DOHH2 (cell line): ENCODE data around the gene OTOL1.
"Not testable (repeated sequence)": the region's sequence is repeated elsewhere in the genome, so short reads cannot be mapped to it uniquely, and the experiment has no call there.

Experiments
- H3F3A ChIP-seq: fragments of 200-600 bp; sonication (generic), shearing (Covaris generic); 2 replicates; pipeline ENCODE4 v1.6.0; 2016; ENCODE audit warnings: antibody characterized with exemption, mild to moderate bottlenecking; ENCODE audit not compliant: control insufficient read depth, insufficient read depth
- H3K27ac ChIP-seq: fragments of 200-600 bp; sonication (generic); 2 replicates; pipeline ENCODE4 v1.5.1; 2014; ENCODE audit warnings: low read depth, mild to moderate bottlenecking, low read length, moderate library complexity
- H3K27me3 ChIP-seq: fragments of 200-600 bp; sonication (generic); 2 replicates; pipeline ENCODE4 v1.6.1; 2014; ENCODE audit warnings: mild to moderate bottlenecking, low read length, mixed read lengths; ENCODE audit not compliant: control insufficient read depth
- H3K36me3 ChIP-seq: fragments of 200-600 bp; sonication (generic); 2 replicates; pipeline ENCODE4 v1.6.1; 2014; ENCODE audit warnings: mild to moderate bottlenecking, low read length, moderate library complexity, mixed read lengths; ENCODE audit not compliant: control insufficient read depth
- H3K4me1 ChIP-seq: fragments of 200-600 bp; sonication (generic); 2 replicates; pipeline ENCODE4 v1.6.1; 2014; ENCODE audit warnings: mild to moderate bottlenecking, low read length, mixed read lengths; ENCODE audit not compliant: control insufficient read depth
- H3K4me2 ChIP-seq: fragments of 200-600 bp; sonication (generic); 2 replicates; pipeline ENCODE4 v1.6.0; 2014; ENCODE audit warnings: mild to moderate bottlenecking, low read length, moderate library complexity
- H3K4me3 ChIP-seq: fragments of 200-600 bp; sonication (generic); 2 replicates; pipeline ENCODE4 v1.5.1; 2014; ENCODE audit warnings: mild to moderate bottlenecking, low read length, mixed read lengths
- H3K79me2 ChIP-seq: fragments of 200-600 bp; sonication (generic); 2 replicates; pipeline ENCODE4 v1.6.1; 2014; ENCODE audit warnings: mild to moderate bottlenecking, low read length, mixed read lengths; ENCODE audit not compliant: control insufficient read depth
- H3K9me2 ChIP-seq: fragments of 200-600 bp; sonication (generic); replicated peaks from 2 replicates; pipeline ENCODE4 v1.6.1; 2014; ENCODE audit warnings: mild to moderate bottlenecking, low read length, mixed read lengths; ENCODE audit not compliant: control insufficient read depth
- H3K9me3 ChIP-seq: fragments of 200-600 bp; sonication (generic); 2 replicates; pipeline ENCODE4 v1.6.1; 2014; ENCODE audit warnings: antibody characterized with exemption, low read length, mixed read lengths; ENCODE audit not compliant: control insufficient read depth, insufficient read depth
- H4K20me1 ChIP-seq: fragments of 200-600 bp; sonication (generic); 2 replicates; pipeline ENCODE4 v1.6.0; 2014; ENCODE audit warnings: low read depth, mild to moderate bottlenecking, antibody characterized with exemption, low read length, moderate library complexity; ENCODE audit not compliant: control insufficient read depth, insufficient read depth
- CTCF ChIP-seq: fragments of 200-600 bp; sonication (generic); IDR thresholded peaks from one replicate; pipeline ENCODE4 v1.5.1; 2014; ENCODE audit warnings: antibody characterized with exemption, mild to moderate bottlenecking, low read depth, low read length; ENCODE audit not compliant: poor library complexity, severe bottlenecking
- EZH2phosphoT487 ChIP-seq: fragments of 200-600 bp; sonication (generic); IDR thresholded peaks from 2 replicates; pipeline ENCODE4 v1.6.1; 2017; ENCODE audit warnings: borderline replicate concordance, mild to moderate bottlenecking, antibody characterized with exemption, low read length, moderate library complexity, mixed read lengths

Gene OTOL1

DNA sequence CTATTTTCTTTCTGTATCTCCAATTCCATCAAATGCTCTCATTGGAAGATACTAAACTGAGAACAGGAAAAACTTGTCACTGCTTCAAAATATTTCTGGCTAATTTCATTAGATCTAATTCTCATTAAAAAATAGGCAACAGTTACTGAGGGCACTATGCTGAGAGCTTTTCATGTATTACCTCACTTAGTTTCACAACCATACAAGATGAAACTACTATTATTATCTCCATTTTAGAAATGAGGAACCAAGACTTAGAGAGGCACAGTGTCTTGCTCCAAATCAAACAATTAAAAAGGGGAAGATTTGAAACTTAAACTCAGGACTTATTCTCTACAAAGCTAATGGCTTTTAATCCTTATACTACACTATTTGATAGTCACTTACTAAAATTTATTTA lies 7.2 kb upstream of the OTOL1 start:
- Histone ChIP-seq H3K9me3 (no peaks in the 10 kb centered on the region), H3K4me1 (peaks cover 7% of the 10 kb centered on the region), H3K9me2 (no peaks in the 10 kb centered on the region), H3K79me2 (no peaks in the 10 kb centered on the region), H3K27ac (no peak overlapping the region), H3K27me3 (peaks cover 3% of the 10 kb centered on the region), H3K36me3 (no peaks in the 10 kb centered on the region), H4K20me1 (no peaks in the 10 kb centered on the region), H3F3A (no peaks in the 10 kb centered on the region), H3K4me3 (no peak overlapping the region), H3K4me2 (no peak overlapping the region)
- TF ChIP-seq EZH2phosphoT487 (no peak), CTCF (no peak)

- H3K4me3 ChIP-seq, H3K4me1 ChIP-seq, H3K27me3 ChIP-seq, H3K79me2 ChIP-seq, H3K4me2 ChIP-seq, H4K20me1 ChIP-seq, H3K36me3 ChIP-seq, H3F3A ChIP-seq, H3K9me3 ChIP-seq, H3K9me2 ChIP-seq, H3K27ac ChIP-seq: not testable (repeated sequence)
Measured at GRCh38 chr3:161490845-161491244, 5.8 kb upstream of the OTOL1 start.

GRCh38 chr3:161498259-161498921 lies 1.8 kb downstream of the OTOL1 start:
- no peak overlapping the region for H3K4me3 ChIP-seq

More at GRCh38 chr3:161498259-161498921, 1.8 kb downstream of the OTOL1 start:
- TF ChIP-seq EZH2phosphoT487 (no peak), CTCF (no peak)
- H3K79me2 ChIP-seq: no peaks in the 10 kb centered on the region
- H3K27me3 ChIP-seq: no peaks in the 10 kb centered on the region
- no peak overlapping the region for H3K4me2 ChIP-seq
- H4K20me1 ChIP-seq: no peaks in the 10 kb centered on the region
- H3K4me1 ChIP-seq: peaks cover 8% of the 10 kb centered on the region
- no peak overlapping the region for H3K27ac ChIP-seq
- H3F3A ChIP-seq: no peaks in the 10 kb centered on the region
- no peaks in the 10 kb centered on the region for H3K36me3 ChIP-seq
- H3K9me3 ChIP-seq: no peaks in the 10 kb centered on the region
- no peaks in the 10 kb centered on the region for H3K9me2 ChIP-seq
